ENCODE results near the gene TRIAP1.

Gene TRIAP1

DNA sequence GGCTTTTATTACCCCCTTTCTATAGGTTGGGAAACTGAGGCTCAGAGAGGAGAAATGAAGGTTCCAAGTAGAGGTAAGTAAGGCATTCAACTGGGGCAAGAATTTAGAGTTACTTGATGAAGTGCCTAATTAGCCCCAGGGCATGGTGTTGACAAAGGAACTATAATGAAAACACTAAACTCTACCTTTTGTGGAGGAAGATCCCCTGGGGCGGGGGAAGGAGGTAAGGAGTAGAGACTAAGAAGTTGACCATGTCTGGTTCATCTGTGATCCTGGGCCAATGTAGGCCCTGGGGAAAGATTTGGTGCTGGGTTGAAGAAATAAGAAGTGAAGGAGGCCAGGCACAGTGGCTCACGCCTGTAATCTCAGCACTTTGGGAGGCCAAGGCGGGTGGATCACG is 24.5 kb downstream of the TRIAP1 start:
- H3K9me3 Mint-ChIP-seq: no peaks in the 10 kb centered on the region
- H3K4me3 Mint-ChIP-seq: no peak overlapping the region

DNA sequence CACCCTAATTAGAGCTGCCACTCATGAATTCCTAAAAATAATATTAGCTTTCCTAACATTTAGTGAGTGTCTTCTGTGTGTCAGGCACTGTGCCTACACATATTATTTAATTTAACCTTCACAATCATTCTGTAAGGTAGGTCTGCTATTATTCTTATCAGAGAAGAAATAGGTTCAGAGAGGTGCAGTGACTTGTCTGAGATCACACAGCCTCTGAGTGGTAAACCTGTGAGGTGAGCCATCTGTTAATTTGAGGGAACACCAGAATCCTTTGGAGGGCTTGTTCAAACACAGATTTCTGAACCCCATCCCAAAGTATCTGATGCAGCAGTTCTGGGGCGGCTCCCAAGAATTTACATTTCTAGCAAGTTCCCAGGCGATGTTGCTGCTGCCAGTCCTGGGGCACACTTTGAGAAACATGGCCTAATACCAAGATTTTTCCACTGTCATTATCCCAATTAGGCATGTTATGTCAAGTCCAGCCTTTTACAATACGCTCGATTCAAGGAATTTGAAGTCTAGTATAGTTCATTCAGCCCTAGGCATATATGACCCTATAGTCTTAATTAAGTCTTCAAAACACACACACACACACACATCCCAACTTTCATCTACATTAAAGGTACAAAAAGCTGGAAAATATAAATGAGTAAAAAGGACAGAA is 28.1 kb downstream of the TRIAP1 start:
- H3K9me3 Mint-ChIP-seq: no peaks in the 10 kb centered on the region
- H3K27ac Mint-ChIP-seq: no peak overlapping the region
- H3K36me3 Mint-ChIP-seq: no peaks in the 10 kb centered on the region
- peaks cover 2% of the 10 kb centered on the region for H3K27me3 Mint-ChIP-seq
- H3K4me3 Mint-ChIP-seq: no peak overlapping the region
- no peaks in the 10 kb centered on the region for H3K4me1 Mint-ChIP-seq

More for the DNA sequence above, 24.5 kb downstream of the TRIAP1 start:
- no peak overlapping the region for H3K27ac Mint-ChIP-seq
- peaks cover 2% of the 10 kb centered on the region for H3K27me3 Mint-ChIP-seq
- H3K4me1 Mint-ChIP-seq: no peaks in the 10 kb centered on the region
- H3K36me3 Mint-ChIP-seq: no peaks in the 10 kb centered on the region

- H3K4me1 Mint-ChIP-seq: no peaks in the 10 kb centered on the region
- no peak overlapping the region for H3K27ac Mint-ChIP-seq
- H3K9me3 Mint-ChIP-seq: no peaks in the 10 kb centered on the region
- no peak overlapping the region for H3K4me3 Mint-ChIP-seq
- H3K36me3 Mint-ChIP-seq: no peaks in the 10 kb centered on the region
- peaks cover 2% of the 10 kb centered on the region for H3K27me3 Mint-ChIP-seq
Observed at GRCh38 chr12:120416490-120417216, 29.5 kb downstream of the TRIAP1 start.

DNA sequence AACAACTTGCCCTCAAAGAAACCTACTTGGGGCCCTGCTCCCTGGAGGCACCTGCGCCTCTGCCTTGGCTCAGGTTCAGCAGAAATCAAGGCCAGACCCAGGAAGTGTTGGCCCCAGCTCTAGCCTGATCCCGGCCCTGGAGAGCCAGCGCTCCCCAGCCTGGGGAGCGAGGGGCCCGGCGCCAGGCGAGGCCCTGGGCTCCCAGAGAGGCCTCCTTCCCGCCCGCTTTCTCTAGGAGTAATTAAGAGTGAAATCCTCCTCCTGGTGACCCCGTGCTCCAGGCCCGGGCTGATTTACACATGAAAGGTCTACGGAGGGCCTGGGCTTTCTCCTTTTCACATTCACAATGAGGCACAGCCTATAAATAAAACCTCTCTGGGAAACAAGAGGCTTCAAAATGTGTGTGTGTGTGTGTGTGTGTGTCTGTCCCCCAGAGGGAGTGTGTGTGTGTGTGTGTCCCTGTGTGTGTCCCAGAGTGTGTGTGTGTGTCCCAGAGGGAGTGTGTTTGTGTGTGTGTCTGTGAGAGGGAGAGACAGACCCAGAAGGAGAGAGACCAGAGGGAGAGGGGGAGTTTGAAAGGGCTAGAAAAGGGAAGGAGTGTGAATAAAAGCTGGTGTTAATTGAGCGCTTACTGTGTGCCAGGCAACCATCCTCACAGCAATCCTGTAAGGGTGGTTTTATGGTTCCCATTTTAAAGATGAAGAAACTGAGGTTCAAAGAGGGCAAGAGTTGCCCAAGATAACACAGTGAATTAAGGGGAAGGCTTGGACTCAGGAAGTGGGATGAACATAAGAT is 32.1 kb downstream of the TRIAP1 start:
- Mint-ChIP-seq H3K4me1 (no peaks in the 10 kb centered on the region), H3K27me3 (peaks cover 2% of the 10 kb centered on the region), H3K4me3 (no peak overlapping the region), H3K9me3 (no peaks in the 10 kb centered on the region), H3K27ac (no peak overlapping the region), H3K36me3 (no peaks in the 10 kb centered on the region)

GRCh38 chr12:120412421-120412820 is 33.8 kb downstream of the TRIAP1 start:
- H3K27ac Mint-ChIP-seq: no peak overlapping the region
- H3K4me3 Mint-ChIP-seq: no peak overlapping the region
- H3K27me3 Mint-ChIP-seq: peaks cover 2% of the 10 kb centered on the region
- H3K4me1 Mint-ChIP-seq: no peaks in the 10 kb centered on the region
- H3K9me3 Mint-ChIP-seq: no peaks in the 10 kb centered on the region
- no peaks in the 10 kb centered on the region for H3K36me3 Mint-ChIP-seq

DNA sequence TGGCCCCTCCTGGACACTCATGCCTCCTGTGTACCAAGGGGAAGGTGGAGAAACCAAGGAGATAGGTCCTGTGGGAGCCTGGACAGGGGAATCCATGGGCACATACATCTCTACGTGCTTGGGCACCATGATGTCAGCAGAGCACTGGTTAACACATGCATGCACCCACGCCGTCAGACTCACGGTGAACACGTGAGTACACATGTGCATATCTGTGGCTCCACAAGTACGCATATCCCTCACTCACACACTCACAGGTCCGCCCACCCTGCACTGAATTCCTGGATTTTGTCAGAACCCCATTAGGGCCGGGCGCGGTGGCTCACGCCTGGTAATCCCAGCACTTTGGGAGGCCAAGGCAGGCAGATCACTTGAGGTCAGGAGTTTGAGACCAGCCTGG is 37.4 kb downstream of the TRIAP1 start:
- H3K4me3 Mint-ChIP-seq: no peak overlapping the region
- no peaks in the 10 kb centered on the region for H3K4me1 Mint-ChIP-seq
- H3K9me3 Mint-ChIP-seq: no peaks in the 10 kb centered on the region
- no peaks in the 10 kb centered on the region for H3K27me3 Mint-ChIP-seq
- H3K27ac Mint-ChIP-seq: no peak overlapping the region
- no peaks in the 10 kb centered on the region for H3K36me3 Mint-ChIP-seq

- Mint-ChIP-seq H3K4me3 (no peak overlapping the region), H3K4me1 (no peaks in the 10 kb centered on the region), H3K9me3 (no peaks in the 10 kb centered on the region), H3K27ac (no peak overlapping the region), H3K36me3 (no peaks in the 10 kb centered on the region), H3K27me3 (no peaks in the 10 kb centered on the region)
Observed at GRCh38 chr12:120406553-120406952, 39.6 kb downstream of the TRIAP1 start.

DNA sequence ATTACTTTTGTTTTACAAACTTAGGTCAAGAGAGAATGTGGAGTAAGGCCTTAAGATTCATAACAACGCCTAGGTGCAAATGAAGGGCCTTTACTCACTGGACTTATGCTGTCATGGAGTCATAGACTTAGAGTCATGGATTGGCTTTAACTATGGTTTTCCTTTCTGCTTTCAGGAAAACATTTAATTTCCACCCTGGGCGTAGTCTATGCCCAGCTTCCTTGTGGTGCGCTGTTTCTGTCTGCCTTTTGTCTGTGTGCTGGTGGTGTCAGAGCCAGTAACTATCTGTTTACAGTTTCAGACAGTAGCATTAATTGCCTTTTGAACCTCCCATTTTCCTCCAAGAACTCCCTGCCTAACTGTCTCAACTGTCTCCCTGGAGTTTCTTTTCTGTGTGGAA is 40.1 kb downstream of the TRIAP1 start:
- Mint-ChIP-seq H3K36me3 (no peaks in the 10 kb centered on the region), H3K27me3 (no peaks in the 10 kb centered on the region), H3K27ac (no peak overlapping the region), H3K9me3 (no peaks in the 10 kb centered on the region), H3K4me3 (no peak overlapping the region), H3K4me1 (no peaks in the 10 kb centered on the region)

DNA sequence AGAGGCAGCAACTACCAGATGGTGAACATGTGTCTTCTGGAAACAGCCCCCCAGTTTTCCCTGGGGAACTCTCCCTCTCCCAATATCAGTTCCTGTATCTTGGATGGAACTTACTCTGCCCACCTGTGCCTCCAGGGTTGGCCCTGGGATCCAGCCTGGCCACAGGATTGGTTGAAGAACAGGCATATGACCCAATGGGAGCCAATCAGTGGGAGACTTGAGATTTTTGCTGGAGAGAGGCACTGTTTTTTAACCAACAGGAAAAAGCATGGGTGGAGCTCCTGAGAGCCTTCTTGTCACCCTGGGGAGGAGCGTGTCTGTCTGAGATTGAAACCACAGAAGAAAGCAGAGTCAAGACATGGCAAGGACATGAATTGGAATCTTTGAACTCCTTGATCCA is 41.9 kb downstream of the TRIAP1 start:
- Mint-ChIP-seq H3K36me3 (no peaks in the 10 kb centered on the region), H3K4me3 (no peak overlapping the region), H3K27me3 (no peaks in the 10 kb centered on the region), H3K9me3 (no peaks in the 10 kb centered on the region), H3K4me1 (no peaks in the 10 kb centered on the region), H3K27ac (no peak overlapping the region)

DNA sequence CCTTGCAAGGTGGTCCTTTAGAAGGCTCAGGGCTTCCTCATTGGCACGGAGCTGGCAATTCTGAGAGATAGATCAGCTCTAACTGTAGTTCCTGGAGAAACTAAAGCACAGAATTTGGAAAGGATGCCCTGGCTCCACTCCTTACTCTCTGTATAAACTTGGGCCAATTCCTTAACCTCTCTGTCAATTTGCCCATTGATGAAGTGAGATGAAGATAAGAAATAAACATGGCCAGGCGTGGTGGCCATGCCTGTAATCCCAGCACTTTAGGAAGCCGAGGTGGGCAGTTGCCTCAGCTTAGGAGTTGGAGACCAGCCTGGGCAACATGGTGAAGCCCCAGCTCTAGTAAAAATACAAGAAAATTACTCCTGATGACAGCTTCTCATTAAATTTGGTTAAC is 42.3 kb downstream of the TRIAP1 start:
- Mint-ChIP-seq H3K4me1 (no peaks in the 10 kb centered on the region), H3K4me3 (no peak overlapping the region), H3K27ac (no peak overlapping the region), H3K9me3 (no peaks in the 10 kb centered on the region), H3K27me3 (no peaks in the 10 kb centered on the region), H3K36me3 (no peaks in the 10 kb centered on the region)

DNA sequence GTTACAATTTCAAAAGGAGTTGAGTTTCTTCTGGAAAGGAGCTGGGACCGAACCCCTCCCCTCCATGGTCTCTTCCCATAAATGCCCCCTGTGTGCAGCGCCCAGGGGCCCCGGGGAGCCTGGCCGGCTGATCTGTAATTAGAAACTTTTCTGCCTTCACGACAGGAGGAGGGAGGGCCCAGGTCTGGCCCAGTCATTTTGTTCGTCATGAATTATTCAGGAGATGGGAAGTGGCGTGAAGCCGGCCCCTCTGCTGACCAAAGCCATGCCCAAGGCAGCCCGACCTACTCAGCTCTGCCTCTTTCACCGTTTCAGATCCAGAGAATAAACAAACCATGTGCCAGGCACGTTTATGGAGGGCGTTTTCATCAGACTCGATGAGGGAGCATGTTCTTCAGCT is 44.0 kb downstream of the TRIAP1 start:
- Mint-ChIP-seq H3K27ac (no peak overlapping the region), H3K9me3 (no peaks in the 10 kb centered on the region), H3K36me3 (no peaks in the 10 kb centered on the region), H3K4me1 (no peaks in the 10 kb centered on the region), H3K4me3 (no peak overlapping the region), H3K27me3 (peaks cover 3% of the 10 kb centered on the region)

GRCh38 chr12:120399531-120399930 is 46.7 kb downstream of the TRIAP1 start:
- no peaks in the 10 kb centered on the region for H3K4me1 Mint-ChIP-seq
- no peaks in the 10 kb centered on the region for H3K9me3 Mint-ChIP-seq
- no peaks in the 10 kb centered on the region for H3K36me3 Mint-ChIP-seq
- no peak overlapping the region for H3K4me3 Mint-ChIP-seq
- no peak overlapping the region for H3K27ac Mint-ChIP-seq
- H3K27me3 Mint-ChIP-seq: peaks cover 3% of the 10 kb centered on the region

DNA sequence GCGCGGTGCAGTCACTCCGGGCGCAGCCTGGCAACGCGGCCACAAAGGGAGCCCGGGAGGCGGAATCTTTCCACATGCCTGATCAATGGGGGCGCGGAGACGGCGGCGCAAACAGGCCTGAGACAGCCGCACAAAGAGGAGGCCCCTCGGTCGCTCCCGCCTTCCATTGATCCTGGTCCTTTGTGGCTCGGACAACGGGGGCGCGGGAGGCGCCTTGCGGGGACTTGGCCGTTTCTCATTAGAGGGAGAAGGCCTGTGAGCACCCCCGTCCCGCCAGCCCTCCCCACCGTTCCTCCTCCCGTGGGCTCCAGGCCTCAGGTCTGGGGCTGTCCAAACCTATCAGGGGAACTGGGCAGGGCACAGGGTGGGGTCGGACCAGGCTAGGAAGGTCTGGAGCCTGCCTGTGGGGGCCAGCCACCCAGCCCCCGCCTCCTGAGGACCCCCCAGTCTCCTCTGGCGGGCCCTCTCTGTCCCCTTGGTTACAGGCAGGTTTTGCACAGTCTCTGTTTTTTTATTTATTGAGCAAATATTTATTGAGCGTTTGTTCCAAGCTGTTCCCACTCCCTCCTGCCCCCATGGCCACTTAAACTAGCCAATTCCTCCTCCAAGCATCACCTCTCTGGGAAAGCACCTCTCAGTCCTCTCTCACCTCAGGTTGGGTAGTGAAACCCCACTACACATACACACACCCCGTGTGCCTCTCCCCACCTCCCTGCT is 48.2 kb downstream of the TRIAP1 start:
- peaks cover 3% of the 10 kb centered on the region for H3K27me3 Mint-ChIP-seq

DNA sequence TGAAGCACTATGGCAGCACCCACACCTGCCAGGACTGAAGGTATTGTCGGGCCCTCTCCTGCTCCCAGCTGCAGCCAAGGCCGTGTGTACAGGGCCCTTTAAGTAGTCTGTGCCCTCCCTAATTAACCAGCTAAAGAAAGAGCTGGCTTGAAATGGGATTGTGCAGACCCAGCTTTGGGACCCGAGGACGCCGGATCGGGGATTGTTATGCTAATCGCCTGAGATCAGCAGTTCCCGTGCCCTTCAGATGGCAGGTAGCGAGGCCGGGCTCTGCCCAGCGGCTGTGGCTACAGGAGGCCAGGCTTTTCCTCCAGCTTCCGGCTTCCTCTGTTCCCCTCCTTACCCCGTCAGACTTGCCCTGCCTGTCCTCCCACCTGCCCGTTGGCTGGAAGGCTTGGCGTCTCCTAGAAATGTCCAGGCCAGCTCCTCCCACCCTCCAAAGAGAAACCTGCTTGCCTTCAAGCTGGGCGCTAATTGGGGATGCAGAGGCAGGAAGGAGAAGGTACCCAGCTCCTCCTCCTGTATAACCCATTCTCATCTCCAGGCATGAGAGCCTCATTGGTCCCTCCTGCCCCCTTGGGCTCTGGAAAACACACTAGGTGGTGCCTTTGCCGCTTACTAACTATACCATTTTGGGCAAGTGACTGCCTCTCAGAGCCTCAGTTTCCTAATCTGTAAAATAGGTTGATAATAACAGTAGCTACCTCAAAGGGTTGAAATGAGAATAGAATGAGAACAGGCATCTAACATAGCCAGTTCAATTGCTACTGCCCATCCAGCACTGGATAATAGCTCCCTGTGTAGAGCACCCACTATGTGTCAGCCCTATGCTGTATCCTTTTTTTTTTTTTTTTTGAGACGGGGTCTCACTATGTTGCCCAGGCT is 51.5 kb downstream of the TRIAP1 start:
- no peaks in the 10 kb centered on the region for H3K36me3 Mint-ChIP-seq

More for the DNA sequence above, 48.2 kb downstream of the TRIAP1 start:
- H3K4me1 Mint-ChIP-seq: no peaks in the 10 kb centered on the region
- H3K9me3 Mint-ChIP-seq: no peaks in the 10 kb centered on the region
- H3K27ac Mint-ChIP-seq: no peak overlapping the region
- H3K4me3 Mint-ChIP-seq: no peak overlapping the region
- H3K36me3 Mint-ChIP-seq: no peaks in the 10 kb centered on the region

More for the DNA sequence above, 51.5 kb downstream of the TRIAP1 start:
- no peaks in the 10 kb centered on the region for H3K4me1 Mint-ChIP-seq
- no peak overlapping the region for H3K27ac Mint-ChIP-seq
- H3K27me3 Mint-ChIP-seq: peaks cover 7% of the 10 kb centered on the region
- no peak overlapping the region for H3K4me3 Mint-ChIP-seq
- no peaks in the 10 kb centered on the region for H3K9me3 Mint-ChIP-seq

Data from activated naive CD4-positive, alpha-beta T cell treated with anti-CD3 and anti-CD28 coated beads, Interleukin-2, amount 50 U/mL, for 24 hours (primary cell).